Retinal pigment epithelial cell (primary cell): ENCODE data around the gene S1PR1.
"Not testable (repeated sequence)": the region's sequence is repeated elsewhere in the genome, so short reads cannot be mapped to it uniquely, and the experiment has no call there.

Experiments used
- DNase-seq: peaks from one replicate; pipeline ENCODE4 v3.0.0-alpha.2; 2010; ENCODE audit warnings: low read depth
- H3K4me3 ChIP-seq: 2 replicates; pipeline ENCODE4 v1.5.1; 2011; ENCODE audit warnings: mild to moderate bottlenecking, low read length, control low read depth, moderate library complexity
- TF ChIP-seq, protein P1 (sequence below): conservative IDR thresholded peaks from 2 replicates; pipeline ENCODE4 v1.5.1; 2011; ENCODE audit warnings: low read depth, low read length, control low read depth, inconsistent platforms

S1PR1 gene

DNA sequence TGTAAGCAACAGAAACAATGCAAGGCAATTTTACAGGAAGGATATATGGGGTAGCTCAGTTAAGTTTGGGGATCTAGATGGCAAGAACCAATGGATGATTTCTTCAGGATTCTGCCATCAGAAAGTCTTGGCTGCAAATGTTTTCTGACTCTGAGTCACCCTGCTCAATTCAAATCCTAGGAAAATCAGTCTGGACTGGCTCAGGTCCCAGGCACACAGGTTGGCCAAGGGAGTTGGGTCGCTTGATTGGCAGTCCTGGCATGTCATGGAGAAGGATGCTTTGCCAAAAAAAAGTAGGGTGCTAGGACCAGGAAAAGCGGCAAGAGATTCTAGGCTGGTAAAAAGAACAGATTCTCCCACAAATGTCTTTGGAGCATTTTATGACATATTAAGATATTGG is 28.9 kb upstream of the S1PR1 start:
- H3K4me3 ChIP-seq, result no peak overlapping the region
- TF ChIP-seq, protein P1, sequence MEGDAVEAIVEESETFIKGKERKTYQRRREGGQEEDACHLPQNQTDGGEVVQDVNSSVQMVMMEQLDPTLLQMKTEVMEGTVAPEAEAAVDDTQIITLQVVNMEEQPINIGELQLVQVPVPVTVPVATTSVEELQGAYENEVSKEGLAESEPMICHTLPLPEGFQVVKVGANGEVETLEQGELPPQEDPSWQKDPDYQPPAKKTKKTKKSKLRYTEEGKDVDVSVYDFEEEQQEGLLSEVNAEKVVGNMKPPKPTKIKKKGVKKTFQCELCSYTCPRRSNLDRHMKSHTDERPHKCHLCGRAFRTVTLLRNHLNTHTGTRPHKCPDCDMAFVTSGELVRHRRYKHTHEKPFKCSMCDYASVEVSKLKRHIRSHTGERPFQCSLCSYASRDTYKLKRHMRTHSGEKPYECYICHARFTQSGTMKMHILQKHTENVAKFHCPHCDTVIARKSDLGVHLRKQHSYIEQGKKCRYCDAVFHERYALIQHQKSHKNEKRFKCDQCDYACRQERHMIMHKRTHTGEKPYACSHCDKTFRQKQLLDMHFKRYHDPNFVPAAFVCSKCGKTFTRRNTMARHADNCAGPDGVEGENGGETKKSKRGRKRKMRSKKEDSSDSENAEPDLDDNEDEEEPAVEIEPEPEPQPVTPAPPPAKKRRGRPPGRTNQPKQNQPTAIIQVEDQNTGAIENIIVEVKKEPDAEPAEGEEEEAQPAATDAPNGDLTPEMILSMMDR, result no peak
- no peak for DNase-seq

DNA sequence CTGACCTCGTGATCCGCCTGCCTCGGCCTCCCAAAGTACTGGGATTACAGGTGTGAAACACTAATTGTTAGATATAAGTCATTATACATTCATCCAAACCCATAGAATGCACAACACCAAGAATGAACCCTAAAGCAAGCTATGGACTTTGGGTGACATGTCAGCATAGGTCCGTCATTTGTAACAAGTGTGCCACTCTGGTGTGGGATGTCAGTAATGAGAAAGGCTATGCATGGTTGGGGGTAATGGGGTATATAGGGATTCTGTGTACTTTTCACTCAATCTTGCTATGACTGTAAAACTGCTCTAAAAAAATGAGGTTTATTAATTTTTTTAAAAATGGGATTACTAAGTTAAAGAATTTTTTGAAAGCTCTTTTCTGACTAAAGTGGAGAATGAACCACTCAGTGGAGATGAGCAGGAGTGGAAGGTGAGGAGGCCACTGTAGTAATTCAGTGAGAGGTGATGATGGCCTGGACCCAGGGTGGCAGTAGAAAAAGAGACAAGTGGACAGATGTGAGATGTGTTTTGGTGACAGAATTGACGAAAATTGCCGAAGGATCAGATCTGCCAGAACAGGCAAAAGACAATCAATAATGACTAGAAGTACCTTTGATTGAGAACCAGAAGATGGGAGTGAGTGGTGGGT is 21.3 kb upstream of the S1PR1 start:
- no peak for DNase-seq
- no peak overlapping the region for H3K4me3 ChIP-seq
- TF ChIP-seq, protein P1, result no peak

DNA sequence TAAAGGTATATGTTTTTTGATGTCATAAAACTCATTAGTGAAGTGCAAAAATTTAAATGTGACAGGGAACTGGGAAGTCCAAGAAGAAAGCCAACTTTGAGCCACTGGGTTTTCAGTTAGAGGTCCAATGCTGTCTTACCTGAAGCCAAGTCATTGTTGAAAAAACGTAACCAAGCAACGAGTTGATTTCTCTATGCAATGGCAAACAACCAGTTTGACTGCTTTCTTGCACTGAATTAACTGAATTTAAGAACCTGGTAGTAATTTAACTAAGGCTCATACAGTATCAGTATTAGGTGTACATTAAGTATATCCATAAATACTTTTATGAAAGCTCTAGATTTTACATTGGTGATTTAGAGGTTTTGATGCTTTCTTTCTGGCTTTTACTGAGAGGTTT is 20.2 kb upstream of the S1PR1 start:
- no peak for DNase-seq
- no peak overlapping the region for H3K4me3 ChIP-seq
- TF ChIP-seq, protein P1, result no peak

DNA sequence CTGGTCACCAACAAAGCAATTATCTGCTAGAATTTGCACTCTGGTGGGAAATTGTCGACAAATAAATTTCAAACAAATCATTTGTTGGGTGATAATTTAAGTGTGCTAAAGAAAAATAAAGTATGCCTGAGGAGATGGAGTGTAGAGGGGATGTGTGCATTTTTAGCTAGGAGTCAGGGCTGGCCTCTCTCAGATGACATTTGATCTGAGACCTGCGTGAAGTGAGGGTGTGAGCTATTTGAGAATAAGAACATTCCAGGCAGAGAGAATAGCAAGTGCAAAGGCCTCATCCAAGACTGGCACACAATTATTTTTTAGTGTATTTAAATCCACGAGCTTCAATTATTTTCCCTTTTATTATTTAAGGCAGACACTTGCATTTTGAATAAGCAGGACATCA is 19.7 kb upstream of the S1PR1 start:
- TF ChIP-seq, protein P1, result no peak
- no peak overlapping the region for H3K4me3 ChIP-seq
- DNase-seq, result no peak

DNA sequence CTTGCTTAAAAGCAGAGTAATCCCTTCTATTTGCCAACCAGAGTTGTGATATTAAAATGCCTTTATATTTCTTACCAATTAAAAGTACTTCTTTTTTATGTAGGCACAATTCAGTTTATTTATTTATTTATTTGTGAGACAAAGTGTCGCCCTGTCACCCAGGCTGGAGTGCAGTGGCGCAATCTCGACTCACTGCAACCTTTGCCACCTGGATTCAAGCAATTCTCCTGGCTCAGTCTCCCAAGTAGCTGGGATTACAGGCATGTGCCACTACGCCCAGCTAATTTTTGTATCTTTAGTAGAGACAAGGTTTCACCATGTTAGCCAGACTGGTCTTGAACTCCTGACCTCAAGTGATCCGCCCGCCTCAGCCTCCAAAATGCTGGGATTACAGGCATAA is 17.9 kb upstream of the S1PR1 start:
- not testable (repeated sequence) for H3K4me3 ChIP-seq, DNase-seq

DNA sequence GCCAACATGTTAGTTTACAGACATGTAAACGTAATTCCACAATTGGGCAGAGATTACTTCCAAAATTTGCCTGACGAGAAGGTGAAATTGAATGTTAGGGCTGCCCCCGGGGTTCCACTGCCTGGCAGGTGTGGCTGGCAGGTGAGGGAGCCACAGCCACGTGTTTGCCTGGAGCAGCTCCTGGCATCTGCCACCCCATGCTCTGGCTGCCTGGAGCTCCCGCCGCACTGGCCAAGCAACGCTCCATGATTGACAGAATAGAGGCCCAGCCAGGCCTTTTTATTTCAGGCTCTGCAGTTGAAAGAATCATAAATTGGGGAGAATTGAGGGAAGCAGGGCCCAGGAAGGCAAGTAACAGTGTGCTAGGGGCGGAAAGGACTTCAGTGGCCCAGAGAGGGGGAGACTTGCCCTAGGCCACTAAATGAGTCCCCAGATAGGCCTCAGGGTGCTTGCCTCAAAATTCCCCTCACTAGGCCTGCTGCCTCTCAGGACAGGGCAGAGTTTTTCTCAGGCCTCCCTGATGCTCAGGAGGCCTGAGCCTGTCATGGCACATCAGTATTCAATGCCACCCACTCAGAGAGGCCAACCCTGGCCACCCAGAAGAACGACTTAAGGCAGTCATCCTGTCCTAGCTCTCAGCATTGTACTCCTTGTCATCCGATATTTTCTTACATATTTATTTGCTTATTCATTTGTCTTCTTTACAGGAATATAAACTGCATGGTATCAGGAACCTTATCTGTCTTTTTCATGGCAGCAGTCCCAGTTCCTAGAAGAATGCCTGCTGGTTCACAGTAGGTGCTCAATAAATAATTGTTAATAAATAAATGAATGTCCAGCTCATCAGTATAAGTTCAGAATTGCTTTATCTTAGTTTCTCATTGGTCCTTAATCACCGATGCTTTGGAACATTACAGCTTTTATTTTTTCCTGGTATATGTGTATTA is 16.6 kb upstream of the S1PR1 start:
- DNase-seq, result no peak
- H3K4me3 ChIP-seq, result no peak overlapping the region
- TF ChIP-seq, protein P1, result no peak

DNA sequence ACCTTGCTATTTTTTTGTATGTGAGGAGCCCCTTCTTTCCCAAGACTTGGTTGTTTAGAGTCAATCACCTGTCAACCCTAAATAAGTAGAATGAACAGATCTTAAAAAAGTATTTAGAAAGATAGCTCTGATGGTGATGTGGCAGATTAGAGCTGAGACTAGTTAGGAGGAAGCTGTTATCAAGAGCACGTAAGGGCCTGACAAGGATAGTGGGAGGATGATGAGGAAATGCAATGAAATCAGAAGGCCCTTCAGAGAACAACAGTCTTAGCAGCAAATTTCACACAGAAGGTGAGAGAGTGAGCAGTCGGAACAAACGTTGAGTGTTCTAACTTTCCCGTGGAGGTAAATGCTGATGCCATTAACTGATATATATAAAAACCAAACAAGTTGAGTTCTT is 15.9 kb upstream of the S1PR1 start:
- DNase-seq, result no peak
- TF ChIP-seq, protein P1, result no peak
- H3K4me3 ChIP-seq, result no peak overlapping the region
